ENCODE data around the gene DLX6. TPM values are rescaled to one million over a fixed set of nuclear protein-coding genes. Genes with fewer than 3 reads are reported as not detected.
A peak's percentile ranks its signal among the peaks of the same experiment; 100 is the strongest.

The DLX6 gene
- total and polyA plus RNA-seq, 2 experiments from 2014 or later = not detected

DNA sequence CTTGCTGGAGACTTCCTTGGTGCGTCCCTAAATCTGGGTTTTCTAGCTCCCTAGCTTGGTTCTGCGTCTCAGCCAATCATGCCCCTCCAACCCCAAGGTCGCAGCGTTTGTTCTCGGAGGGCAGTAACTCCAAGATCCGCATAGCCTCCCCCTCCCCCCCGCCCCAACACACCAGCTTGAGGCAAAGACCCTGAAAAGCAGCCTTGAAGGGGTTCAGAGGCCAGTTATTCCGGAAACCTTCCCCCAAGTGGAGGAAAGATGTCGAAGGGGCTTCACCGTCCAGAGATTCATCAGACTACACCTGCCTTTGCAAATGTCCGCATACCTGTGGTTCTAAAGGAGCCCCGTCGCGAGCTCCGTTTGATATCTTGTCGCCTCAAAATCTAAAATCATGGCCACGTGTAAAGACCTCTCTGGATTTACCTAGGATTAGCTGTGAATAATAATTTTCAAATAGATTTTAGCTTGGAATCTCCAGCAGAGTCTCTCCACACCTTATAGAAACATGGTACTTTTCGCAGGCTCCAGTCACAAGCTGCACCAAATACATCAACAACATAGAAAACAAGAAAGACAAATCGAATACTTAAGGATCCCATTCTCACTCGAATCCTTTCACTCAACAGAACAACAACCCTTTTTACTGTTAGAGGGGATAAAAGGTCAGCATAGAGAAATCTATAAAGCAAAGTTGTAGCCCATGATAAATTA, 7.9 kb downstream of the DLX6 start:
- ATAC-seq (peak; percentile 20), DNase-seq (ENCODE audit: low spot score) (peak; percentile 79)
- Mint-ChIP-seq H3K36me3 (ENCODE audit: low read depth) (no peaks in the 10 kb centered on the region; the same call in 2 of the 3 replicates), H3K27ac (no peak overlapping the region), H3K4me1 (peaks cover 35% of the 10 kb centered on the region), H3K27me3 (ENCODE audit: insufficient read depth, low read depth, poor library complexity) (peaks cover 100% of the 10 kb centered on the region), H3K4me3 (no peak overlapping the region), H3K9me3 (peaks cover 4% of the 10 kb centered on the region; the same call in 2 of the 3 replicates)
- no peaks in the 10 kb centered on the region for H3K36me3 ChIP-seq (ENCODE audit: insufficient read depth)
- H3K79me2 ChIP-seq (replicated peaks; ENCODE audit: insufficient read depth) = no peaks in the 10 kb centered on the region
- peaks cover 100% of the 10 kb centered on the region for H3K27me3 ChIP-seq (ENCODE audit: insufficient read depth)
- peaks cover 65% of the 10 kb centered on the region for H3F3A ChIP-seq (replicated peaks; ENCODE audit: low read depth)
- peak overlapping the region; percentile 50; the same call in 1 of the 2 replicates for H3K4me2 ChIP-seq
- peaks cover 50% of the 10 kb centered on the region for H3K4me1 ChIP-seq (ENCODE audit: insufficient read depth)
- no peak overlapping the region for H3K27ac ChIP-seq (ENCODE audit: low read depth)
- H3K9me2 ChIP-seq (ENCODE audit: insufficient read depth) = no peaks in the 10 kb centered on the region
- TF ChIP-seq CTCF (conservative IDR thresholded peaks at IDR 0.05; ENCODE audit: low read depth in 2 of 2) (no peak), CREB1 (CRISPR knock-in tag; IDR thresholded peaks at IDR 0.05; ENCODE audit: low read depth) (no peak), JUNB (IDR thresholded peaks at IDR 0.05; ENCODE audit: unreplicated experiment) (no peak), ZNF331 (CRISPR knock-in tag; IDR thresholded peaks at IDR 0.05; ENCODE audit: low read depth) (no peak), ZNF462 (CRISPR knock-in tag; IDR thresholded peaks at IDR 0.05) (no peak), EZH2 (IDR thresholded peaks at IDR 0.05; ENCODE audit: low read depth, unreplicated experiment) (peak; percentile 83), POLR2AphosphoS5 (IDR thresholded peaks at IDR 0.05; ENCODE audit: low read depth) (peak; percentile 48), STAT1 (IDR thresholded peaks at IDR 0.05; ENCODE audit: unreplicated experiment) (no peak), ZNF114 (CRISPR knock-in tag; IDR thresholded peaks at IDR 0.05) (no peak), NANOG (IDR thresholded peaks at IDR 0.05; ENCODE audit: borderline replicate concordance) (no peak), EZH2phosphoT487 (IDR thresholded peaks at IDR 0.05; ENCODE audit: unreplicated experiment) (peak; percentile 62)
- TF ChIP-seq, protein P1, sequence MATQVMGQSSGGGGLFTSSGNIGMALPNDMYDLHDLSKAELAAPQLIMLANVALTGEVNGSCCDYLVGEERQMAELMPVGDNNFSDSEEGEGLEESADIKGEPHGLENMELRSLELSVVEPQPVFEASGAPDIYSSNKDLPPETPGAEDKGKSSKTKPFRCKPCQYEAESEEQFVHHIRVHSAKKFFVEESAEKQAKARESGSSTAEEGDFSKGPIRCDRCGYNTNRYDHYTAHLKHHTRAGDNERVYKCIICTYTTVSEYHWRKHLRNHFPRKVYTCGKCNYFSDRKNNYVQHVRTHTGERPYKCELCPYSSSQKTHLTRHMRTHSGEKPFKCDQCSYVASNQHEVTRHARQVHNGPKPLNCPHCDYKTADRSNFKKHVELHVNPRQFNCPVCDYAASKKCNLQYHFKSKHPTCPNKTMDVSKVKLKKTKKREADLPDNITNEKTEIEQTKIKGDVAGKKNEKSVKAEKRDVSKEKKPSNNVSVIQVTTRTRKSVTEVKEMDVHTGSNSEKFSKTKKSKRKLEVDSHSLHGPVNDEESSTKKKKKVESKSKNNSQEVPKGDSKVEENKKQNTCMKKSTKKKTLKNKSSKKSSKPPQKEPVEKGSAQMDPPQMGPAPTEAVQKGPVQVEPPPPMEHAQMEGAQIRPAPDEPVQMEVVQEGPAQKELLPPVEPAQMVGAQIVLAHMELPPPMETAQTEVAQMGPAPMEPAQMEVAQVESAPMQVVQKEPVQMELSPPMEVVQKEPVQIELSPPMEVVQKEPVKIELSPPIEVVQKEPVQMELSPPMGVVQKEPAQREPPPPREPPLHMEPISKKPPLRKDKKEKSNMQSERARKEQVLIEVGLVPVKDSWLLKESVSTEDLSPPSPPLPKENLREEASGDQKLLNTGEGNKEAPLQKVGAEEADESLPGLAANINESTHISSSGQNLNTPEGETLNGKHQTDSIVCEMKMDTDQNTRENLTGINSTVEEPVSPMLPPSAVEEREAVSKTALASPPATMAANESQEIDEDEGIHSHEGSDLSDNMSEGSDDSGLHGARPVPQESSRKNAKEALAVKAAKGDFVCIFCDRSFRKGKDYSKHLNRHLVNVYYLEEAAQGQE (IDR thresholded peaks at IDR 0.05; ENCODE audit: unreplicated experiment) = no peak
- TF ChIP-seq, protein P2, sequence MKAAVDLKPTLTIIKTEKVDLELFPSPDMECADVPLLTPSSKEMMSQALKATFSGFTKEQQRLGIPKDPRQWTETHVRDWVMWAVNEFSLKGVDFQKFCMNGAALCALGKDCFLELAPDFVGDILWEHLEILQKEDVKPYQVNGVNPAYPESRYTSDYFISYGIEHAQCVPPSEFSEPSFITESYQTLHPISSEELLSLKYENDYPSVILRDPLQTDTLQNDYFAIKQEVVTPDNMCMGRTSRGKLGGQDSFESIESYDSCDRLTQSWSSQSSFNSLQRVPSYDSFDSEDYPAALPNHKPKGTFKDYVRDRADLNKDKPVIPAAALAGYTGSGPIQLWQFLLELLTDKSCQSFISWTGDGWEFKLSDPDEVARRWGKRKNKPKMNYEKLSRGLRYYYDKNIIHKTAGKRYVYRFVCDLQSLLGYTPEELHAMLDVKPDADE (IDR thresholded peaks at IDR 0.05) = no peak
- no peak overlapping the region for H2AFZ ChIP-seq
- H3K4me3 ChIP-seq = no peak overlapping the region
- H4K20me1 ChIP-seq (replicated peaks; ENCODE audit: insufficient read depth) = peaks cover 81% of the 10 kb centered on the region

Data from GM23338 (cell line).